Activated CD4-positive, alpha-beta memory T cell treated with anti-CD3 and anti-CD28 coated beads, Interleukin-2, amount 10 ng/mL, durations not matched to agents 7 days and 5 days (primary cell): ENCODE results near the gene CALML3. TPM values are rescaled to one million over a fixed set of nuclear protein-coding genes. Genes with fewer than 3 reads are reported as not detected.

ENCODE experiments used
- CTCF ChIA-PET: fragments of 350-600 bp; sonication (Branson Sonifier 250); formaldehyde crosslinking; loops from one replicate; lab custom pipeline; 2021; ENCODE audit warnings: antibody characterized with exemption, inconsistent platforms; lab: Charles Lee
- POLR2A ChIA-PET: fragments of 350-600 bp; sonication (Branson Sonifier 250); formaldehyde crosslinking; loops from one replicate; lab custom pipeline; 2021; ENCODE audit warnings: antibody characterized with exemption; lab: Charles Lee
- DNase-seq: peaks from one replicate; pipeline ENCODE4 v3.0.0-alpha.2; 2020
- H3K27ac Mint-ChIP-seq: one replicate; pipeline ENCODE4 v1.8.0; 2021; ENCODE audit warnings: mild to moderate bottlenecking, mixed read lengths
- H3K27me3 Mint-ChIP-seq: one replicate; pipeline ENCODE4 v1.8.0; 2021; ENCODE audit warnings: mixed read lengths
- H3K36me3 Mint-ChIP-seq: one replicate; pipeline ENCODE4 v1.8.0; 2021; ENCODE audit warnings: low read depth, mixed read lengths
- H3K4me1 Mint-ChIP-seq: one replicate; pipeline ENCODE4 v1.8.0; 2021; ENCODE audit warnings: mixed read lengths
- H3K4me3 Mint-ChIP-seq: one replicate; pipeline ENCODE4 v1.8.0; 2021; ENCODE audit warnings: mild to moderate bottlenecking, mixed read lengths
- H3K9me3 Mint-ChIP-seq: one replicate; pipeline ENCODE4 v1.8.0; 2021; ENCODE audit warnings: mixed read lengths
- total RNA-seq, 2 experiments: library from RNA; stranded (reverse); gene quantifications; one replicate each; pipeline ENCODE4 v1.2.3, GENCODE V29; 2021

Gene CALML3
- total RNA-seq, 2 experiments from 2014 or later = not detected

DNA sequence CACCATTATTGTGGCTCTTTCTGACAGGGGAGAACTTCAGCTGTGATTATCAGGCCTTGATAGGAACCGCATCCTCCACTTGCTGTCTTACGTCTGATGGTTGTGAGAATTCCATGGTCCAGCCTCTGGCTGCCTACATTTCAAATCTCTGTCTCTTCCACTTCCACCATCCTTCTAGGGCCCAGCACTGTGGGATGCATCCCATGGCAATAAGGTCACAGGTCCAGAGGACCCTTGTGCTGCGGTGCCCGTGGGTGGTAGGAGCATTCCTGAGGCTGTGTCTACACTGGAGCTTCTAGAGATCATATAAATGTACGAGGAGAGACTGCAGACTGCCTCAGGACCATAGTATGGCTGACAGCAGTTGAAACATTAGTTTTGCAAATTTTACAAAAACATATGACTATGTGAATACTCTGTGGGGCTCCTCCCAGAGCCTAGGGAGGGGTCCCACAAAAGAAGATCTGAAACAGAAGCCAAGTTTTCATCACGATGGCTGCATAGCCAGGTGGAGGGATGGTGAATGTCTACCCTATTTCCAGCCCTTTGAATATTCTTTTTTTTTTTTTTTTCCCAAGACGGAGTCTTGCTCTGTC, 11.8 kb downstream of the CALML3 start:
- H3K9me3 Mint-ChIP-seq = peaks cover 2% of the 10 kb centered on the region
- H3K27ac Mint-ChIP-seq = no peak overlapping the region
- H3K4me3 Mint-ChIP-seq = no peak overlapping the region
- H3K27me3 Mint-ChIP-seq = peaks cover 4% of the 10 kb centered on the region
- CTCF ChIA-PET = no interaction called here
- H3K4me1 Mint-ChIP-seq = no peaks in the 10 kb centered on the region
- H3K36me3 Mint-ChIP-seq = no peaks in the 10 kb centered on the region
- POLR2A ChIA-PET = no interaction called here
- DNase-seq = no peak

DNA sequence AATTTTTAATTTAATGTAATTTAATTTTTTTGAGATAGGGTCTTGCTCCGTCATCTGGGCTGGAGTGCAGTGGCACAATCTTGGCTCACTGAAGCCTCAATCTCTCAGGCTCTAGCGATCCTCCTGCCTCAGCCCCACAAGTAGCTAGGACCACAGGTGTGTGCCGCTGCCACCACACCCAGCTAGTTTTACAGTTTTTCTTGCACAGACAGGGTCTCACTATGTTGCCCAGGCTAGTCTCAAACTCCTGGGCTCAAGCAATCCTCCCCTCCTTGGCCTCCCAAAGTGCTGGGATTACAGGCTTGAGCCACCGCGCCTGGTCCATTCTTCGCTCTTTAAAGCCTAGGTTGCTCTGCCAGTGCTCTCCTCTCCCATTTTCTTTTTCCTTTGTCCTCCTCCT, 12.9 kb downstream of the CALML3 start:
- H3K36me3 Mint-ChIP-seq = peaks cover 2% of the 10 kb centered on the region
- H3K27me3 Mint-ChIP-seq = peaks cover 4% of the 10 kb centered on the region
- CTCF ChIA-PET = no interaction called here
- peaks cover 5% of the 10 kb centered on the region for H3K9me3 Mint-ChIP-seq
- DNase-seq = no peak
- no peaks in the 10 kb centered on the region for H3K4me1 Mint-ChIP-seq
- H3K4me3 Mint-ChIP-seq = no peak overlapping the region
- POLR2A ChIA-PET = no interaction called here
- no peak overlapping the region for H3K27ac Mint-ChIP-seq

DNA sequence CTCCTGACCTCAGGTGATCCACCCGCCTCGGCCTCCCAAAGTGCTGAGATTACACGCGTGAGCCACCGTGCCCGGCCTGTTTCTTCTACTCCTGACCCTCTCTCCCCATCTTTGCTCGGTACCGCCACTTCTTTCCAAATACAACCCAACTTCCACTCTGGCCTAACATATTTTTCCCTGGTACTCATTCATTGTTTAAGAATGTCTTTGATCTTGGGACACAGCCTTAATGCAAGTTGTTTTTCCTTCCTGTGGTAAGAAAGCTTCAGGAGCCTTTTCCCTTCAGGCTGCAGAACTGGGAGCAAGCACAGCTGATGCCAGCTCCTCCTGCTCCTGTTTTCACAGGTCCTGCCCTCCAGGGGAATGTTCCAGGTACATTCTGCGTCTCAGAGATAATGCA, 13.7 kb downstream of the CALML3 start:
- ChIA-PET CTCF (no interaction called here), POLR2A (no interaction called here)
- no peak overlapping the region for H3K4me3 Mint-ChIP-seq
- no peak for DNase-seq
- H3K27me3 Mint-ChIP-seq = peaks cover 6% of the 10 kb centered on the region
- no peak overlapping the region for H3K27ac Mint-ChIP-seq
- H3K9me3 Mint-ChIP-seq = peaks cover 8% of the 10 kb centered on the region
- H3K36me3 Mint-ChIP-seq = peaks cover 2% of the 10 kb centered on the region
- no peaks in the 10 kb centered on the region for H3K4me1 Mint-ChIP-seq

DNA sequence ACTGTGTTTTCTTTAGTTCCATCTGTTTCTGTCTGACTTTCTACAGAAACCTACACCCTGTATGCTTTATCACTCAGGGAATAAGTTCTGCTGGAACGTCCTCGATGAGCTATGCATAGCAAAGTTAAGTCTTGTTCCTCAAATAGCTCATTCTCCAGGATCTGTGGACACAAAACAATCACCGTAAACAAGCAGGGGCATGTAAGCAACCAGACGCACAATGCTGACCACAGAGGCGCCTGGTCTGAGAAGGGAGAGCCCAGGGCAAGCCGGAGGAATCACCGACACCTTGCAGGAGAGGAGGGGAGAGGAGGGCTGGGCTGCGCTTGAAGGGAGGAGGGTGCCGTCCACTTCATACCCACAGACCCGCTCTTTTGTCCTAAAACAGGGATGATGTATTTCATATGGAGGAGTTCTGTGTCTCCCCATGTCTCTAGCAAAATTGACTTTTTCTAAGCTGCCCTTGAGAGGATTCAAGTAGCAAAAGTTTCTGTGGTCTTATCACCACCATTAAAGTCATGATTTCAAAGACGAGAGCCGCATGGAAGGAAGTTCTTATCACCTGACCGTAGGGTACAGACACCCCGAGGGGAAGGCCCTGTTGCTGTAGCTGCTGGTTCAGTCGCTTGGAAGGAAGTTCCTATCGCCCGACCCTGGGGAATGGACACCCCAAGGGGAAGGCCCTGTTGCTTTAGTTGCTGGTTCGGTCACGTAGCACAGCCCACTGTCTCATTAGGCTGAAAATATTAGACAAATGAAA, 14.3 kb downstream of the CALML3 start:
- Mint-ChIP-seq H3K9me3 (peaks cover 8% of the 10 kb centered on the region), H3K36me3 (peaks cover 2% of the 10 kb centered on the region), H3K27me3 (peaks cover 6% of the 10 kb centered on the region), H3K4me3 (no peak overlapping the region), H3K4me1 (no peaks in the 10 kb centered on the region), H3K27ac (no peak overlapping the region)
- ChIA-PET POLR2A (no interaction called here), CTCF (no interaction called here)
- DNase-seq = no peak

DNA sequence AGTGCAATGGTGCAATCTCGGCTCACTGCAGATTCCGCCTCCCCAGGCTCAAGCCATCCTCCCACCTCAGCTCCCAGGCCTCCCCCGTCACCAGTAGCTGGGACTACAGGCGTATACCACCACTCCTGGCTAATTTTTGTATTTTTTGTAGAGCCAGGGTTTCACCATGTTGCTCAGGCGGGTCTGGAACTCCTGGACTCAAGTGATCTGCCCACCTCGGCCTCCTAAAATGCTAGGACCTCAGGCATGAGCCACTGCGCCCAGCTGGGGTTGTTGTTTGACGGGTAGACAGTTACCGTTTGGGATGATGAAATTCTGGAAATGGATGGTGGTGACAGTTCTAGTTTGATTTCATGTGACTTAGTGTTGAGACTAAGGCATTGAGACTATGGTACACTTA, 15.3 kb downstream of the CALML3 start:
- Mint-ChIP-seq H3K36me3 (peaks cover 2% of the 10 kb centered on the region), H3K4me3 (no peak overlapping the region), H3K9me3 (peaks cover 8% of the 10 kb centered on the region), H3K4me1 (no peaks in the 10 kb centered on the region), H3K27me3 (peaks cover 9% of the 10 kb centered on the region), H3K27ac (no peak overlapping the region)
- ChIA-PET POLR2A (no interaction called here), CTCF (no interaction called here)
- no peak for DNase-seq

DNA sequence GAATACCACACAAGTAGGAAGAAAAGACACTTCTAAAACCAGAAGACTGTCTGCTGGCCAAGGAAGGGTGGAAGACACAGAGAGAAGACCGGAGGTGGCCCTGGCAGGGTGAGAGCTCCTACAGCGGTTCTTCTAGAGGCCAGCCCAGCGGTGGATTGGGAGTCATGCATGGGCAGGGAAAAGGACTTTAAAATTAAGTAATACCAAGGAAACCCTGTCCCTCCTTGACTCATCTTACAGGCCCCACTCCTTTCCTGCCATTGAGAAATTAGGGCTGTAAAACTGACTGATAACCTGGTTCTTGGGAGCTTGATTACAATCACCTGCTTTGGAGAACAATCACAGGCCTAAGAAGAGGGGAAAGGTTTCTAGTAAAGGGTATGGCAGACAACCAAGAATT, 16.1 kb downstream of the CALML3 start:
- no peak for DNase-seq
- Mint-ChIP-seq H3K4me3 (no peak overlapping the region), H3K27me3 (peaks cover 10% of the 10 kb centered on the region), H3K9me3 (peaks cover 8% of the 10 kb centered on the region), H3K36me3 (peaks cover 2% of the 10 kb centered on the region), H3K4me1 (no peaks in the 10 kb centered on the region), H3K27ac (no peak overlapping the region)
- ChIA-PET POLR2A (no interaction called here), CTCF (no interaction called here)

DNA sequence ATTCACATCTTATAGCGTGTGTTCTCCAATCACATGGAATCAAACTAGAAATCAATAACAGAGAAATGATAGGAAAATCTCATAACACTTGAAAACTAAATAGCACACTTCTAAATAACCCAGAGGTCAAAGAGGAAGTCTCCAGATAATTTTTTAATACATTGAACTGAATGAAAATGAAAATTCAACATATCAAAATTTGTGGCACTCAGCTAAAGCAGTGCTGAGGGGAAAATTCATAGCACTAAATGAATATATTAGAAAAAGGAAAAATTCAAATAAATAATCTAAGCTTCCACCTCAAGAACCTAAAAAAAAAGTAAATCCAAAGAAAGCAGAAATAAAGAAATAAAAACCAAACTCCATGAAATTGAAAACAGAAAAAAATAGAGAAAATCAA, 17.3 kb downstream of the CALML3 start:
- no peak for DNase-seq
- H3K36me3 Mint-ChIP-seq = peaks cover 2% of the 10 kb centered on the region
- H3K27ac Mint-ChIP-seq = no peak overlapping the region
- H3K9me3 Mint-ChIP-seq = peaks cover 8% of the 10 kb centered on the region
- H3K27me3 Mint-ChIP-seq = peaks cover 16% of the 10 kb centered on the region
- H3K4me1 Mint-ChIP-seq = no peaks in the 10 kb centered on the region
- POLR2A ChIA-PET = no interaction called here
- CTCF ChIA-PET = no interaction called here
- H3K4me3 Mint-ChIP-seq = no peak overlapping the region

DNA sequence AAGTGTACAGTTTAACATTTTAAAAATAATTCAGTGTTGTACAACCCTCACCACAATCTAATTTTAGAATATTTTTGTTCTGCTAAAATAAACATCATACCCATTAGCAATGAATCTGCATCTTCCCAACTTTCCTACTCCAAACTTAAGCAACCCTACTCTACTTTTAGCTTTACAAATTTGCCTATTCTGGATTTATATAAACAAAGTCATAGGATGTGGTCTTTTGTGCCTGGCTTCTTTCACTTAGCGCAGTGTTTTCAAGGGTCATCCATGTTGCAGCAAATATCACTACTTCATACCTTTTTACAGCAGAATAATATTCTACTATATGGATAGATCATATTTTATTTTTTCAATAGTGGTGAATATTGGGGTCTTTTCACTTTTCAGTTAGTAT, 18.9 kb downstream of the CALML3 start:
- CTCF ChIA-PET = no interaction called here
- no peak for DNase-seq
- Mint-ChIP-seq H3K9me3 (peaks cover 8% of the 10 kb centered on the region), H3K4me1 (no peaks in the 10 kb centered on the region), H3K27me3 (peaks cover 16% of the 10 kb centered on the region), H3K36me3 (peaks cover 2% of the 10 kb centered on the region), H3K4me3 (no peak overlapping the region), H3K27ac (no peak overlapping the region)
- POLR2A ChIA-PET = no interaction called here

DNA sequence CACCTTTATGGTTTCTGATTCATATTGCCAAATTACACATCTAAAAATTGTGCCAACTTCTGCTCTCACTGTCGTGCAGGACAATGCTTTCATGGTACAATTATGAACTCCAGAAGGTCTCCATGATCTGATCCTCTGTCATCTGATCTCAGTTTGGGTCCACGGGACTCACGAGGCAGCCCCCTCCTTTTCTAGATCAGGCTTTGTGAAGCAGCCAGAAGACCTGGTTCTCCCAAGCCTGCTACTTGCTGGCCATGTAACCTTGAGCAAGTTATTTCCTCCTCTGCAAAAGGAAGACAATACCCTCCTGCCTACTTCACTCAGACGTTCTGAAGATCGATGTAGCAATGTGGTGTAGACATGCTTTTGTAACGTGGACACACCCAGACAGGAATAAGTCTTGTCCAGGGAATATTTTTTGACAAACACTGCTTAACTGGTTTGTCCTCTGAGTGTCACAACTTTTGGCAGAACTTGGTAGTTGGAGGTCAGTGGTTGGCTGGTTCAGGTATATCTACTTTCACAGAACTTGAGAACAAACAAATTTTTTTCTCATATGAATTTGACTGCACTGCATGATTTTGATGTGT, 19.6 kb downstream of the CALML3 start:
- H3K27me3 Mint-ChIP-seq = peaks cover 14% of the 10 kb centered on the region
- ChIA-PET POLR2A (no interaction called here), CTCF (no interaction called here)
- H3K9me3 Mint-ChIP-seq = peaks cover 8% of the 10 kb centered on the region
- no peak overlapping the region for H3K4me3 Mint-ChIP-seq
- H3K4me1 Mint-ChIP-seq = no peaks in the 10 kb centered on the region
- DNase-seq = no peak
- H3K27ac Mint-ChIP-seq = no peak overlapping the region
- H3K36me3 Mint-ChIP-seq = peaks cover 2% of the 10 kb centered on the region

DNA sequence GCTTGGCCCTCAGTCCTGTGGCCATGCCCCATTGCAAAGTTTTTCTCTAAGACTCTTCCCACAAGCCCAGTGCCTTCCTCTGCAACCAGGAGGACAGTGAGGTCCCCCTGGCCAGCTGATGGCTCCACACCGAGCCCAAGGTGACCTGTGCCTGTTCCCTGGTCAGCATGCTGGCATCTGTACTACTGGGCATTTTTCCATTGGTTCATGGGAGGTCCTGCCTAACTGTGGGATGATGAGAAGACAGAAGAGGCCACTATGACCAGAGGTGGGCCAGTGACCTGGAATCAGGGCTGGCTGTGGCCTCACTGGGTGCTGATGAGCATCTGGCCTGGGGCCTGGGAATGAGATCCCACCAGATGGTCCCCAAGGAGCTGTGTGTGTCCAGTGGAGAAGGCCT, 20.2 kb downstream of the CALML3 start:
- POLR2A ChIA-PET = no interaction called here

DNA sequence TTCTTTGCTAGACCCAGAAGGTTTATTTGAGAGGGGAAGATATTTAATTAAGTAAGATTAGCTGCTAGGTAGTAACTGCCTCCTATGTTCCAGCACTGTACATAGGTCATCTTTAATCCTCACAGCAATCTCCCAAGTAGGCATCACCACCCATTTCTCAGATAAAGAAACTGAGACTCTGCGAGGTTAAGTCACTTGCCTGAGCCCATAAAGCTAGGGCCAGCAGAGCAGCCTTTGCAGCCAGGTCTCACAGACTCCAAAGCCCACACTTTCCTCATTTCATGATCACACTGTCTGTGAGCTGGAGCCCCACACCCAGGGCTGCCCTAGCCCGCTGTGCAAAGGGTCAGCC, 20.6 kb downstream of the CALML3 start:
- ChIA-PET CTCF (no interaction called here), POLR2A (no interaction called here)
- peaks cover 8% of the 10 kb centered on the region for H3K9me3 Mint-ChIP-seq
- no peak overlapping the region for H3K27ac Mint-ChIP-seq
- H3K4me1 Mint-ChIP-seq = peaks cover 7% of the 10 kb centered on the region
- DNase-seq = no peak
- peaks cover 2% of the 10 kb centered on the region for H3K36me3 Mint-ChIP-seq
- peaks cover 14% of the 10 kb centered on the region for H3K27me3 Mint-ChIP-seq
- H3K4me3 Mint-ChIP-seq = no peak overlapping the region

More for the DNA sequence above, 20.2 kb downstream of the CALML3 start:
- CTCF ChIA-PET = no interaction called here
- H3K4me1 Mint-ChIP-seq = peaks cover 3% of the 10 kb centered on the region
- H3K36me3 Mint-ChIP-seq = peaks cover 2% of the 10 kb centered on the region
- H3K9me3 Mint-ChIP-seq = peaks cover 8% of the 10 kb centered on the region
- no peak overlapping the region for H3K27ac Mint-ChIP-seq
- peaks cover 14% of the 10 kb centered on the region for H3K27me3 Mint-ChIP-seq
- no peak for DNase-seq
- H3K4me3 Mint-ChIP-seq = no peak overlapping the region

DNA sequence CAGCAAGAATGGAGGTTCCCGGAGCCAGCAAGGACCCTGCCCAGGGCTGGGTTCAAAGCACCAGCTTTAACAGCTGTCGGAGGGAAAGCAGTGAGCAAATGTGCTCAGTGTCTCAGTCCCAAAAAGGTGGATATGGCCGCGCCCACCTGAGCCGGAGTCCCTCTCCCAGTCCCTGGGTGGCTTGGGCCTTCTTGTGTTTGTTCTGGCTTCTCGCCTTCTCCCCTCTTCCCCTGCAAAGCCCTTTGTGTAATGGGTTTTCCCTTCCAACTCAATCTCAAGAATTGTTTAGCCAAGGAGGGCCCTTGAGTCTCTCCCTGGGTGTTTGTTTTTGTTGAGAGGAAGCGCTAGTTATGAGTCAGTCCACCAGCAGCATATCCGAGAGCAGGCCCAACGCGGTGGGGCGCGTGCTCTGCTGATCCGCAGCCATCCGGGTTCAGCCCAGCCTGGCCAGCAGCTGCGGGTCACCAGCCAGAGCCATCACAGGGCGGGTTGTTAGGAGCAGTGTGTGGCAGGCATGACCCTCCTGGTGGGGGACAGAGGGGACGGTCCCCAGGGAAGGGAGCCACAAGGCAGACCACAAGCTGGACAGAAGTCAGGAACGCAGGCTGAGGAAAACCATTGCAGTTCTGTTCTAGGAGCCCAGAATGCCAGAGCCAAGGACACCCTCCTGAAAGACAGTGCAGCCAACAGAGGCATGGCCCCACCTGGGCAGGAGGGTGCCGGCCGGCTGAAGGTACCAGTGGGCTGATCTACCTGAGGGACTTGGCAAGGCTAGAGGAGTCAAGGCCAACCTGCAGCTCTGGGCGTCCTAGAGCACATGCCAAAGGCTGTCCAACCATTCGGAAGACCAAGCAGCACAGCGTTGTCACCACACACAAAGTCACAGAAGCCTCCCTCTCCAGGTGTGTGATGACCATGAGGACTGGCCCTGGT, 21.3 kb downstream of the CALML3 start:
- peaks cover 2% of the 10 kb centered on the region for H3K36me3 Mint-ChIP-seq
- H3K4me1 Mint-ChIP-seq = peaks cover 13% of the 10 kb centered on the region
- ChIA-PET POLR2A (no interaction called here), CTCF (no interaction called here)
- H3K9me3 Mint-ChIP-seq = peaks cover 6% of the 10 kb centered on the region
- no peak overlapping the region for H3K4me3 Mint-ChIP-seq
- H3K27ac Mint-ChIP-seq = no peak overlapping the region
- peaks cover 14% of the 10 kb centered on the region for H3K27me3 Mint-ChIP-seq
- no peak for DNase-seq
